ENCODE results near the gene SLC12A1.
A peak's percentile ranks its signal among the peaks of the same experiment; 100 is the strongest.
"Not testable (repeated sequence)": the region's sequence is repeated elsewhere in the genome, so short reads cannot be mapped to it uniquely, and the experiment has no call there.

The SLC12A1 gene

DNA sequence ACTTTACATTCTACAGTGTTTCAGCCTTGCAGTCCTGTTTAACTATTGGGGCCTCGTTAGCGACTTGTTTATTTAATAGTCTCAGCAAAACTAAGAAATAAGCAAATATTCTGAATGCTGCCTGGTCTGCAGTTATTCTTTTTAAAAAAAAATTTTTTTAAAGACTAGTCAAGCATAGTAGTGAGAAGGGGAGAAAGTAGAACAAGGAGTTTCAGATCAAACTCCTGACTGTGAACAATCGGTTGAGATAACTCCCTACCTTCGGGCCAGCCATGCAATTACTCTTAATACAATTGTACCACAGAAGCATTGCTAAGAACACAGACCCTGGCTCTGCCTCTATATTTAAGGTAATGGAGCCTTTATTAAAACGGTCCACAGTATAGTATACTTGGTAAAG lies 119.3 kb downstream of the SLC12A1 start:
- Histone ChIP-seq H3K9ac (no peak overlapping the region), H3K79me2 (ENCODE audit: insufficient read depth, low read depth) (peaks cover 14% of the 10 kb centered on the region; the same call in 1 of the 2 replicates), H3K4me1 (ENCODE audit: low read depth, poor library complexity, severe bottlenecking) (peaks cover 9% of the 10 kb centered on the region), H3K27me3 (ENCODE audit: insufficient read depth, low read depth) (no peaks in the 10 kb centered on the region), H3K4me3 (IDR thresholded peaks at IDR 0.05; ENCODE audit: insufficient read depth, low read depth, low read length) (no peak overlapping the region), H3K27ac (no peak overlapping the region), H3K4me2 (no peak overlapping the region), H2AFZ (ENCODE audit: low read depth) (no peak overlapping the region), H4K20me1 (ENCODE audit: insufficient read depth) (no peaks in the 10 kb centered on the region), H3K36me3 (ENCODE audit: insufficient read depth) (no peaks in the 10 kb centered on the region)
- TF ChIP-seq, protein P1, sequence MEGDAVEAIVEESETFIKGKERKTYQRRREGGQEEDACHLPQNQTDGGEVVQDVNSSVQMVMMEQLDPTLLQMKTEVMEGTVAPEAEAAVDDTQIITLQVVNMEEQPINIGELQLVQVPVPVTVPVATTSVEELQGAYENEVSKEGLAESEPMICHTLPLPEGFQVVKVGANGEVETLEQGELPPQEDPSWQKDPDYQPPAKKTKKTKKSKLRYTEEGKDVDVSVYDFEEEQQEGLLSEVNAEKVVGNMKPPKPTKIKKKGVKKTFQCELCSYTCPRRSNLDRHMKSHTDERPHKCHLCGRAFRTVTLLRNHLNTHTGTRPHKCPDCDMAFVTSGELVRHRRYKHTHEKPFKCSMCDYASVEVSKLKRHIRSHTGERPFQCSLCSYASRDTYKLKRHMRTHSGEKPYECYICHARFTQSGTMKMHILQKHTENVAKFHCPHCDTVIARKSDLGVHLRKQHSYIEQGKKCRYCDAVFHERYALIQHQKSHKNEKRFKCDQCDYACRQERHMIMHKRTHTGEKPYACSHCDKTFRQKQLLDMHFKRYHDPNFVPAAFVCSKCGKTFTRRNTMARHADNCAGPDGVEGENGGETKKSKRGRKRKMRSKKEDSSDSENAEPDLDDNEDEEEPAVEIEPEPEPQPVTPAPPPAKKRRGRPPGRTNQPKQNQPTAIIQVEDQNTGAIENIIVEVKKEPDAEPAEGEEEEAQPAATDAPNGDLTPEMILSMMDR (conservative IDR thresholded peaks at IDR 0.05; ENCODE audit: low read depth, low read length): no peak

DNA sequence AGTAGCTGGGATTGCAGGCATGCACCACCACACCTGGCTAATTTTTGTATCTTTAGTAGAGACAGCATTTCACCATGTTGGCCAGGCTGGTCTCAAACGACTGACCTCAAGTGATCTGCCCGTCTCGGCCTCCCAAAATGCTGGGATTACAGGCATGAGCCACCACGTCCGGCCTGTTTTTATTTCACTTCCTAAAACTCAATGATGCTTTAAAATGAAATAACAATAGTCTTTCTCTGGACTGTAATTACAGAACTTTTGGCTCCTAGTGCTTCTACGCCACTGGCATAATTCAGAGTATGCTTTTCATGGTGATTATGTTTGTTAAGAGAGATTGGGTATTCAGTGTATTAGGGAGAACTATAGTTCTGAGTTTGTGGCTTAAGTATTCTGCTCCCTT lies 120.1 kb downstream of the SLC12A1 start:
- Histone ChIP-seq H3K4me1 (ENCODE audit: low read depth, poor library complexity, severe bottlenecking) (peaks cover 10% of the 10 kb centered on the region), H3K79me2 (ENCODE audit: insufficient read depth, low read depth) (peaks cover 19% of the 10 kb centered on the region; the same call in 1 of the 2 replicates)
- H3K4me2 ChIP-seq; H3K27me3 ChIP-seq (ENCODE audit: insufficient read depth, low read depth); H3K9ac ChIP-seq; H2AFZ ChIP-seq (ENCODE audit: low read depth); H3K4me3 ChIP-seq (IDR thresholded peaks at IDR 0.05; ENCODE audit: insufficient read depth, low read depth, low read length); H3K27ac ChIP-seq; H4K20me1 ChIP-seq (ENCODE audit: insufficient read depth); H3K36me3 ChIP-seq (ENCODE audit: insufficient read depth): not testable (repeated sequence)

DNA sequence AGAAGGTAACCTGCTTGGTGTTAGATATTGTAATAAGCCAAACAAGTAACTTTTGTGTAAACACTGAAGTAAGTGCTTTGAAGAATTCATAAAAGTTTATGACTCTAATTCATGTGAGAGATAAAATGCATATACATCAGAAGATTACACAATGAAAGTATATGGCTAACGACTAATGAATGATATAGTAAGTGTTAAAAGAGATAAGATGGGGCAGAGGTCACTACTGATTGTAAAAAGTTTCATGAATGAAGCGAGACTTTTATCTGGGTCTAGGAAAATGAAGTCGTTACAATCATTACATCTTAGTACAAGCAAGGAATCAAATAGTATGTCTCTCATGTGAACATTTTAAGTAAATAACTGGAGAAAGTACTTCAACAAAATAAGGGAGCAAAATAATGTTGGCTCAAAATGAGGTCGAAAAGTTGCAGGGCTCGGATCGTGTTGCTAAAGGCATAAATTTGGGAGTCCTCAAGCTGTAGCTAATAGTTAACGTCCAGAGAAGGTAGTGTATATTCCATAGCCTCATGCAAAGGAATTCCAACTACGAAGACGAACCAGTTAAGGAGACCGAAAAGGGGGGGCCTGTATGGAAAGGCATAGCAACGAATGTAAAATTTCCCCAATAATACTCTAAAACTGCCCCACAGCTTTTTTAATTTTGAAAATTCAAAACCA lies 124.1 kb downstream of the SLC12A1 start:
- Histone ChIP-seq H3K4me1 (ENCODE audit: low read depth, poor library complexity, severe bottlenecking) (peaks cover 31% of the 10 kb centered on the region), H3K27ac (peak overlapping the region; percentile 95), H3K27me3 (ENCODE audit: insufficient read depth, low read depth) (no peaks in the 10 kb centered on the region), H3K36me3 (ENCODE audit: insufficient read depth) (no peaks in the 10 kb centered on the region), H3K9ac (peak overlapping the region; percentile 96), H4K20me1 (ENCODE audit: insufficient read depth) (no peaks in the 10 kb centered on the region), H3K79me2 (ENCODE audit: insufficient read depth, low read depth) (peaks cover 42% of the 10 kb centered on the region), H3K4me3 (IDR thresholded peaks at IDR 0.05; ENCODE audit: insufficient read depth, low read depth, low read length) (no peak overlapping the region), H2AFZ (ENCODE audit: low read depth) (peak overlapping the region; percentile 85), H3K4me2 (peak overlapping the region; percentile 94)
- TF ChIP-seq, protein P1 (conservative IDR thresholded peaks at IDR 0.05; ENCODE audit: low read depth, low read length): no peak

DNA sequence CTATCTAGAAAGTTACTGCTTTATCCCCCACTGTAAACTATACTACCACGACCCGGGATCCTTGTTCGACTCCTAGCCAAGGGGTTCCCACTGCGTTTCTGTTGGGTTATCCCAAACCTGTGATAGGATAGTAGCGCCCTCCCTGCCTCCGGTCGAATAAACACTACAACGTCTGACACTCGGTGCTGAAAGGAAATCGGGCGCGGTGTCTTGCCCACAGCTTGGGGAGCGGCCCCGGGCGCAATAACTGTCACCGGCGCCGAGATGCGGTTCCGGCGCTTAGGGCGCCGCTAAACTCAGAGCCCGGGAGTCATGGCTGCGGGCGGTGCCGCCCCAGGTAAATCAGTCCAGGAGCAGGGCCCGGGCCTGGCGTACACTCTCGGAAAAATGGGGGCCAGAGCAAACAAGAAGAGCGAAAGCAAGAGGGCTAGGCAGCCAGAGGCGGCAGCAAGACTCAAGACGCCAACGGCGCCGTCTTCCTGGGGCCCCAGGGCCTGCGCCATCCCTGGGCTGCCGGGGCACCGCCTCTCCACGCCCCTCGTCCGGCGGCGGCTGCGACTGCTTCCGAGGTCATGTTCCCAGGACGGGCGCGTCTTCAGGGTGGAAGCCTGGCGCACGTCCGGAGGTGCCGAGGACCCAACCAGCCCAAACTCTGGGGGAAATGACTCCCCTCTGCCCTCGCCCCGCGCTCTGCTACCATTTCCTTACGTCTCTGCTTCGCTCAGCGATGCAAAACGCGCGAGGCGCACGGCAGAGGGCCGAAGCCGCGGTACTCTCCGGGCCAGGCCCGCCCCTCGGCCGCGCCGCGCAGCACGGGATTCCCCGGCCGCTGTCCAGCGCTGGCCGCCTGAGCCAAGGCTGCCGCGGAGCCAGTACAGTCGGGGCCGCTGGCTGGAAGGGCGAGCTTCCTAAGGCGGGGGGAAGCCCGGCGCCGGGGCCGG lies 125.0 kb downstream of the SLC12A1 start, which contains the start of gene DUT:
TSS of gene DUT (plus strand) at position 575 of the 941 bp plus-strand sequence. CDS start at position 662, 87 bp downstream.
- Histone ChIP-seq H3K4me2 (peak within 1 kb of the TSS; percentile 94), H3K27ac (peak within 1 kb of the TSS; percentile 95), H4K20me1 (ENCODE audit: insufficient read depth) (no peaks in the 10 kb centered on the region), H3K27me3 (ENCODE audit: insufficient read depth, low read depth) (no peaks in the 10 kb centered on the region), H3K36me3 (ENCODE audit: insufficient read depth) (no peaks in the 10 kb centered on the region), H3K4me3 (IDR thresholded peaks at IDR 0.05; ENCODE audit: insufficient read depth, low read depth, low read length) (peak within 1 kb of the TSS; percentile 1), H3K79me2 (ENCODE audit: insufficient read depth, low read depth) (peaks cover 42% of the 10 kb centered on the region), H3K4me1 (ENCODE audit: low read depth, poor library complexity, severe bottlenecking) (peaks cover 38% of the 10 kb centered on the region), H3K9ac (peak within 1 kb of the TSS; percentile 96), H2AFZ (ENCODE audit: low read depth) (peak within 1 kb of the TSS; percentile 85)
- TF ChIP-seq, protein P1 (conservative IDR thresholded peaks at IDR 0.05; ENCODE audit: low read depth, low read length): peak; percentile 18; the same call in 1 of the 2 replicates
